ENCODE results near the gene PERM1. TPM values are rescaled to one million over a fixed set of nuclear protein-coding genes. Genes with fewer than 3 reads are reported as not detected.

Gene PERM1
- total RNA-seq, 4 donors from 2014 or later: 0.24 to 0.93 (median 0.44) TPM

- Histone ChIP-seq H3K4me1 (peaks cover 40% of the 10 kb centered on the region), H3K4me3 (no peak overlapping the region), H3K27me3 (peaks cover 89% of the 10 kb centered on the region), H3K9me3 (no peaks in the 10 kb centered on the region), H3K36me3 (no peaks in the 10 kb centered on the region), H3K27ac (no peak overlapping the region)
- no peak for DNase-seq (ENCODE audit: low spot score in 2 of 2)
- WGBS: 69% methylated on average over 26 of the region's 45 CpGs
- TF ChIP-seq POLR2AphosphoS5 (IDR thresholded peaks at IDR 0.05): no peak
These were observed 45.3 kb downstream of the PERM1 start for GRCh38 chr1:936348-937264.

DNA sequence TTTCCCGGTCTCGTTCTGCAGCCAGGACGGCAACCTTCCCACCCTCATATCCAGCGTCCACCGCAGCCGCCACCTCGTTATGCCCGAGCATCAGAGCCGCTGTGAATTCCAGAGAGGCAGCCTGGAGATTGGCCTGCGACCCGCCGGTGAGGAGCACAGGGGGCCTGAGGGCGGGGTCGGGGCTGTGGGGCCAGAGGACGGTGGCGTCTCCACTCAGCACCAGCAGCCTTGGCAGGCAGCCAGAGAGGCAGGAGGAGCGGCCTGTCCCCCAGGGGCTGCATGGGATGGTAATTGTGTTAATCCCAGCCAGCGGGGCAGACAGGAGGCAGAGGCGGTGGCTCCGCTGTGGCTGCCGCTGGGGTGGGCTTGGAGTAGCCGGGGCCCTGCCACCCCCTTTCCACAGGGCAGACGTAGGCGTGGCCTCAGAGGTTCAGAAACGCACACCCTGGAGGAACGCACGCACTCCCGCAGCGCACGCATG, 46.1 kb downstream of the PERM1 start:
- peaks cover 88% of the 10 kb centered on the region for H3K27me3 ChIP-seq
- 0% methylated on average over 2 of the region's 30 CpGs for WGBS

DNA sequence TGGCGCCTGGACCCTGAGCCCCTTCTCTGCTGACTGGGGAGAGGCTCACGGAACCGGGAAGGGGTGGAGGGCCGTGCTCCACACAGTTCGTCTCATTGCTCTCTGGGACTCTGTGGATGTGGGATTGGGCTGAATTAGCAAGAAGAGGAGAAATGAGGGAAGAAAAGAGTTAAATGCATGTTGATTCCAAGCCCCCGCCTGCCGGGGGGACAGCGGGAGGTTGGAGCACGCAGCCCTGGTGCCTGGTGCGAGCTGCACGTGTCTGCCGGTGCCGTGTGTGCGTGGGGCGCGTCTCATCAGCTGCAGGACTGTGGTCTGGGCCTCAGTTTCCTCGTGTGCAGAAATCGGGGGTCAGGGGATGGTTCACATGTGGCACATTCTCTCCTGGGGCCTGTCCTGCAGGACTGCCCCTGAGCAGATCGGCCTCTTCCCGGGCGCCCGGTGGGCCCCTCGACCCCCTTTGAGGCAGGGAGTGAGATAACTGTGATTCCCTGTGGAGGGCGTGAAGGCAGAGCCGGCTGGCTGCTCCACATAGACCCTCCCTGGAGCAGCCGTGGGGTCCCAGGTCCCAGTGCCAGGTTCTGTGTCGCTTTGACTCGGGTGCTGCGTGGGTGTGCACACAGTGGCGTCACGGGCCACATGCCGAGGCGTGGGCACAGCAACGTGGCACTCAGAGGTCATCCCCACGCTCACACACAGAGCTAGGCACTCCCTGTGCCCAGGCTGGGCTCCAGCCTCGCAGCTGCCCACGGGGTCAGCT, 46.7 kb downstream of the PERM1 start:
- no peak for DNase-seq (ENCODE audit: low spot score in 2 of 2)
- TF ChIP-seq EP300 (IDR thresholded peaks at IDR 0.05): no peak
- TF ChIP-seq POLR2A (IDR thresholded peaks at IDR 0.05): no peak
- TF ChIP-seq POLR2AphosphoS5 (IDR thresholded peaks at IDR 0.05): no peak
- TF ChIP-seq CTCF (IDR thresholded peaks at IDR 0.05): no peak
- Histone ChIP-seq H3K27ac (no peak overlapping the region), H3K27me3 (peaks cover 88% of the 10 kb centered on the region), H3K4me1 (peaks cover 25% of the 10 kb centered on the region), H3K36me3 (no peaks in the 10 kb centered on the region), H3K9me3 (no peaks in the 10 kb centered on the region), H3K4me3 (no peak overlapping the region)
- WGBS: 7% methylated on average over 10 of the region's 37 CpGs

More for the DNA sequence above, 46.1 kb downstream of the PERM1 start:
- Histone ChIP-seq H3K36me3 (no peaks in the 10 kb centered on the region), H3K4me1 (peaks cover 32% of the 10 kb centered on the region), H3K4me3 (no peak overlapping the region), H3K9me3 (no peaks in the 10 kb centered on the region), H3K27ac (no peak overlapping the region)
- no peak for DNase-seq (ENCODE audit: low spot score in 2 of 2)
- TF ChIP-seq EP300 (IDR thresholded peaks at IDR 0.05): no peak
- TF ChIP-seq POLR2AphosphoS5 (IDR thresholded peaks at IDR 0.05): no peak
- TF ChIP-seq CTCF (IDR thresholded peaks at IDR 0.05): no peak
- TF ChIP-seq POLR2A (IDR thresholded peaks at IDR 0.05): no peak

- no peak overlapping the region for H3K27ac ChIP-seq
- no peak for TF ChIP-seq POLR2AphosphoS5 (IDR thresholded peaks at IDR 0.05)
- TF ChIP-seq CTCF (IDR thresholded peaks at IDR 0.05): no peak
- TF ChIP-seq EP300 (IDR thresholded peaks at IDR 0.05): no peak
- TF ChIP-seq POLR2A (IDR thresholded peaks at IDR 0.05): no peak
- H3K4me3 ChIP-seq: no peak overlapping the region
- peaks cover 20% of the 10 kb centered on the region for H3K4me1 ChIP-seq
- H3K27me3 ChIP-seq: peaks cover 89% of the 10 kb centered on the region
- no peak for DNase-seq (ENCODE audit: low spot score in 2 of 2)
- no peaks in the 10 kb centered on the region for H3K9me3 ChIP-seq
- H3K36me3 ChIP-seq: no peaks in the 10 kb centered on the region
- 20% methylated on average over 3 of the region's 10 CpGs for WGBS
These were observed 48.3 kb downstream of the PERM1 start for GRCh38 chr1:933603-933940.

GRCh38 chr1:932776-933602, 48.9 kb downstream of the PERM1 start:
- H3K27ac ChIP-seq: no peak overlapping the region
- TF ChIP-seq EP300 (IDR thresholded peaks at IDR 0.05) (no peak), POLR2AphosphoS5 (IDR thresholded peaks at IDR 0.05) (no peak), CTCF (IDR thresholded peaks at IDR 0.05) (no peak), POLR2A (IDR thresholded peaks at IDR 0.05) (no peak)
- peaks cover 87% of the 10 kb centered on the region for H3K27me3 ChIP-seq
- H3K4me3 ChIP-seq: no peak overlapping the region
- no peaks in the 10 kb centered on the region for H3K36me3 ChIP-seq
- peaks cover 20% of the 10 kb centered on the region for H3K4me1 ChIP-seq
- no peak for DNase-seq (ENCODE audit: low spot score in 2 of 2)
- 84% methylated on average over 18 of the region's 25 CpGs for WGBS
- no peaks in the 10 kb centered on the region for H3K9me3 ChIP-seq
